ENCODE results near the gene PARD6B. TPM values are rescaled to one million over a fixed set of nuclear protein-coding genes. Genes with fewer than 3 reads are reported as not detected.

Gene PARD6B
- total RNA-seq, 4 donors from 2014 or later = 1.6 to 2.2 (median 1.9) TPM

DNA sequence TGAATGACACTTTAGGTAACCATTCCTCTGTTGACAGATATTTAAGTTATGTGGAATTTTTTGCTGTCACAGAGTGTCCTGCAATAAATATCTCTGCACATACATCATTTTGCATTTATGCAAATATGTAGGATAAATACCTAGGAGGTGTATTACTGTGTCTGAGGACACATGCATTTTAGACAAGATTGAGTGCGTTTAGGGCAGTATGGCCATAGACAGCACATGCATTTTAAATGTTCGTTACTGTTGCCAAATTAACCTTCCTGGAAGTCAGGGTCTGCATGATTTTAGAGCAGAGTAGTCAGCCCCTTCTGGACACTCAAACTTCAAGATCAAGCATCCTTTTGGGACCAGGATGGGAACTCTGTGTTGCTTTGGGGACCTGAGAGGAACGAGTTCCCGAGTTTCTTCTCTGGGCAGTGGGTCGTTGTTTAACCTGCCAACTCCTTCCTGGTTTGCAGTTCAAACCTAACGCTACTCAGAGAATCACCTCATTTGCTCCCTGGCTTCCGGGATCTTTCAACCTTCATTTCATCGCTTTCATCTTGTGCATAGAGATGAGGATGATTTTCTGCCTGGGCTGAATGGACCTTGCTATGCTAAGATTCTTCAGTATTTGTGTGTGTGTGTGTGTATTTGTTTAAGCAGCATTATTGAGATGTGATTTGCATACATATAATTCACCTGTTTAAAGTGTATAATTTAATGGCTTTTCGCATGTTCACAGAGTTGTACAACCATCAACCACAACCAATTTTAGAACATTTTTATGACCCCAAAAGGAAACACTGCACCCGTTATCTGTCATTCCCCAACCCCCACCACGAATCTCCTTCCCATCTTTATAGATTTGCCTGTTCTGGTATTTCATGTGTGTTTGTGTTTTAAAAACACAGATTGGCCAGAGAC lies 73.3 kb downstream of the PARD6B start:
- TF ChIP-seq, protein P1, sequence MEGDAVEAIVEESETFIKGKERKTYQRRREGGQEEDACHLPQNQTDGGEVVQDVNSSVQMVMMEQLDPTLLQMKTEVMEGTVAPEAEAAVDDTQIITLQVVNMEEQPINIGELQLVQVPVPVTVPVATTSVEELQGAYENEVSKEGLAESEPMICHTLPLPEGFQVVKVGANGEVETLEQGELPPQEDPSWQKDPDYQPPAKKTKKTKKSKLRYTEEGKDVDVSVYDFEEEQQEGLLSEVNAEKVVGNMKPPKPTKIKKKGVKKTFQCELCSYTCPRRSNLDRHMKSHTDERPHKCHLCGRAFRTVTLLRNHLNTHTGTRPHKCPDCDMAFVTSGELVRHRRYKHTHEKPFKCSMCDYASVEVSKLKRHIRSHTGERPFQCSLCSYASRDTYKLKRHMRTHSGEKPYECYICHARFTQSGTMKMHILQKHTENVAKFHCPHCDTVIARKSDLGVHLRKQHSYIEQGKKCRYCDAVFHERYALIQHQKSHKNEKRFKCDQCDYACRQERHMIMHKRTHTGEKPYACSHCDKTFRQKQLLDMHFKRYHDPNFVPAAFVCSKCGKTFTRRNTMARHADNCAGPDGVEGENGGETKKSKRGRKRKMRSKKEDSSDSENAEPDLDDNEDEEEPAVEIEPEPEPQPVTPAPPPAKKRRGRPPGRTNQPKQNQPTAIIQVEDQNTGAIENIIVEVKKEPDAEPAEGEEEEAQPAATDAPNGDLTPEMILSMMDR (IDR thresholded peaks at IDR 0.05; ENCODE audit: low read depth) = no peak

DNA sequence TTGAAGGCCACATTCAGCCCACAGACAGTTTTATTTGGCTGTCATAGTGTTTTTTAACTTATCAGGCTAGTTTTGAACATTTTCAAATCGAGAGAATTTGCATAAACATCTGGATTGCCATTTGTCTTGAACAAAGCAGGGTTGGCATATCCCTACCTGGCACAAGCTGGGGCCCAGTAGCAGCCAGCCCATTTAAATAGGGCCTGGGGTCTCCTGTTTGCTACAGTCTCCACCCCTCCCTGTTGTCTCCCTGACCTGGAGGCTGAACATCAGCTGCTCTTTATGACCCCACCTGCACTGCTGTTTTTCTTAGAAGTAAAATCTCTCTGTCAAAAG lies 73.9 kb downstream of the PARD6B start:
- TF ChIP-seq, protein P1 (IDR thresholded peaks at IDR 0.05; ENCODE audit: low read depth) = no peak

- TF ChIP-seq, protein P1 (IDR thresholded peaks at IDR 0.05; ENCODE audit: low read depth) = peak; percentile 39
These were observed 74.9 kb downstream of the PARD6B start for GRCh38 chr20:50806126-50806768.

Other genes with a start within 250 kb of the PARD6B start
- 10 to 100 TPM; 19.9 to 31.4 (median 23.2) TPM for gene PTPN1, start 221.2 kb upstream of the PARD6B start, total RNA-seq
- gene RIPOR3, start 40.0 kb upstream of the PARD6B start, total RNA-seq = 10 to 100 TPM in 3 of 4 donors, 1 to 10 TPM in 1; 8.8 to 63.0 (median 37.3) TPM
- gene BCAS4, start 63.5 kb downstream of the PARD6B start, total RNA-seq = 10 to 100 TPM in 1 of 4 donors, 1 to 10 TPM in 2, under 1 TPM in 1; 0.49 to 14.8 (median 4.3) TPM
- gene ADNP, start 199.9 kb downstream of the PARD6B start, total RNA-seq = 10 to 100 TPM; 48.2 to 54.9 (median 52.7) TPM
- 10 to 100 TPM; 40.6 to 73.7 (median 48.6) TPM for gene DPM1, start 227.0 kb downstream of the PARD6B start, total RNA-seq
- gene MOCS3, start 227.2 kb downstream of the PARD6B start, total RNA-seq = 1 to 10 TPM; 2.1 to 4.2 (median 3.4) TPM

Data from subcutaneous adipose tissue (tissue), 4 donors.